ENCODE data around the gene GRIP2.
"Not testable (repeated sequence)": the region's sequence is repeated elsewhere in the genome, so short reads cannot be mapped to it uniquely, and the experiment has no call there.

The GRIP2 gene

GRCh38 chr3:14520967-14521366, 19.2 kb downstream of the GRIP2 start:
- DNase-seq (ENCODE audit: low read depth in 2 of 2): no peak

GRCh38 chr3:14520149-14520548, 20.0 kb downstream of the GRIP2 start:
- no peak for DNase-seq (ENCODE audit: low read depth in 2 of 2)

- DNase-seq (ENCODE audit: low read depth in 2 of 2): no peak
These were observed 20.7 kb downstream of the GRIP2 start for GRCh38 chr3:14519406-14519805.

DNA sequence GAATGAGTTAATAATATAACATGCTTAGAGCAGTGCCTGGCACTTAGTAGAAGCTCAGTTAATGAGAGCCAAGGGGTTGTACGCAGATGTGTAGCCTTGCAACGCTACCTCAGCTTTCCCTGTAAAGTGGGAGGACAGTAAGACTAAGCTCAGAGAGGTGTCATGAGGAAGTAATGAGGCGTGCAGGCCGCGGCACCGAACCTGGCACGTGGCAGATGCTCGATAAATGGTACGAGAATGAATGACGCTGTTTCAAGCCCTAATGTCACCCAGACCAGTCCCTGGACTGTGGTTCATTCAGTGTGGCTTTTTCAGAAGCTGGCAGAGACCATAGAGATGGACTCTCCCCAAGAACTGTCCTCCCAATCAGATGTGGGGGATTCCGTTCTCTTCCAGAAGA, 21.2 kb downstream of the GRIP2 start:
- DNase-seq (ENCODE audit: low read depth in 2 of 2): no peak

DNA sequence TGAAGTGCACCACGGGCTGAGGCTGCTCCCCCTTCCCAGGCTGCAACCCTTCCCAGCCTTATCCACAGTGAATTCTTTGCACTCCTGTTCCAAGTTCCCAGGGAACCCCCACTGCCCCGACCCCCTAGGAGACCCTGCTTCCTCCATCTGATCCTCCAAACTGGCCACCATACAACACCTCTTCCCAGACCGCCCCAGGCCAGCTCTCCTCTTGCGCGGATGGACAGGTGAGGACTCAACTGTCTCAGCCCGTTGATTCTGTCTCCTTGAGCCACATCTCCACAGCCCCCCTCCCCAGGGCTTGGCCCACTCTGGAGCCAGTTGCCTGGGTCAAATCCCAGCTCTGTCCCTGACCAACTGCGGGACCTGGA, 21.7 kb downstream of the GRIP2 start:
- DNase-seq (ENCODE audit: low read depth in 2 of 2): no peak

DNA sequence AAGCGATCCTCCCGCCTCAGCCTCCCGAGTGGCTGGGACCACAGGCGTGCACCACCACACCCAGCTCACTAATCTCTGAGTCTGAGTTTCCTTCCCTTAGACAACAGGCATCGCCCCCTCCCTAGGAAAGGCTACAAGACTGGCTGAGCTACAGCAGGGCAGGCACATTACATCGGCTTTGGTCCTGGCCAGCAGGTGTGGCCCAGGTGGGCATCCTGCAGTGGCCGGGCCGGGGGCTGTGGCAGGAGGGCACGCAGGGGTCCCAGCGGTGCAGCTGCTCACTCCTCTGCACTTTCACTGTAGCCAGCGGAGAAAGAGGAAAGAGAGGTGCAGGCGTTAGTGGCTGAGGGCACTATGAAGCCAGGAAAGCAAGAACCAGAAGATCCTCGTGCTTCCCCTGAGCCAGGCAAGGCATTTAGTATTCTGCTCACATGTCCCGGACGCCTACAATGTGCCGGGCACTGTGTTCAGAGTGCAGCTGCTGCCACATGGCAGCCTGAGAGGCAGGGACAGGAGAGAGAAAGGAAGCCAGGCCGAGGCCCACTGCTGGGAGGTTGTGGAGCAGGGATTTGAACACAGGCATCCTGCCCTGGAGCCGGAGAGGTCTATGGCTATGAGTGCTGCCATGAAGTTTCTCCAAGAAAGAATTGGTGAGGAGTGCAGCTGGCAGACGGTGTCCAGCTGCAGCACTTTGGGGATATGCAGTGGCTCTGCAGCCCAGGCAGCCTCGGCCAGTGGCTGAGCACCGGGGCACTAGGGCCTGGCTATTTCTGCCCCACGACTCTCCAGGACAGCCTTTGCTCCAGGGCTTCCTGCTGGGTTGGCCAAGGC, 22.3 kb downstream of the GRIP2 start:
- no peak for DNase-seq (ENCODE audit: low read depth in 2 of 2)

- DNase-seq (ENCODE audit: low read depth in 2 of 2): no peak
These were observed 23.3 kb downstream of the GRIP2 start for GRCh38 chr3:14516738-14517345.

- DNase-seq (ENCODE audit: low read depth in 2 of 2): not testable (repeated sequence)
These were observed 24.6 kb downstream of the GRIP2 start for GRCh38 chr3:14515526-14515925.

DNA sequence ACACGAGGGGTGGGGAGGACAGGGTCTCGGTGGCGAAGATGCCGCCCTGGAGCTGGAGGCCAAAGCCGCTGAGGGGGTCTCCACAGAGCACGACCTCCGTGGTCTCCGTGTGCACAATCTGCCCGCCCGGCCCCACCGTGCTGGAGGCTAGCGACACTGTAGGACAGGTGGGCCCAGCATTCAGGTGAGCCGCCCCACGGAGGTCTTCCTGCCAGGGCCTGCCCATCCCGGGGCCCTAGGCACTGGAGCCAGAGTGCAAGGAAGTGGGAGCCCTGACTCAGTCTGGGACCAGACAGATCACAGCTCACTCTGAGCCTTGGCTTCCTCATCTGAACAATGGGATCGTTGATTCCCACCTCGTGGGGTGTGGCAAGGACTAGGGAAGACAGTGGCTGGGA, 25.8 kb downstream of the GRIP2 start:
- DNase-seq (ENCODE audit: low read depth in 2 of 2): no peak

GRCh38 chr3:14513566-14514322, 26.4 kb downstream of the GRIP2 start:
- DNase-seq (ENCODE audit: low read depth in 2 of 2): no peak

DNA sequence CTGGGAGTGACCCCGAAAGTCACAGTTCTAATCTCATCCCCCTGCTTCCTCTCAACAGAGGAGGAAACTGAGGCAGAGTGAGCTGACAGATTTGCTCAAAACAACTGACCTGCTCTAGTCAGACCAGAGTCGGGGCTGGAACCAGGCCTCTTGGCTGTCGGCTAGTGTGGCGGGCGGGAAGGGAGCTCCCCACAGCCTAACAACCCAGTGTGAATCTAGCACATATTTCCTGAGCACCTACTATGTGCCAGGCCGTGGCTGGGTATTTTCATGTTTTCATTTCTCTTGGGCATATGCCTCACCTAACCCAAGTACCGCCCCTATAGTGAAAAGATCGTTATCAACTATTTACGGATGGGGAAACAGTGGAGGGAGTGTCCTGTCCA, 27.2 kb downstream of the GRIP2 start:
- DNase-seq (ENCODE audit: low read depth in 2 of 2): no peak

GRCh38 chr3:14512281-14512941, 27.7 kb downstream of the GRIP2 start:
- DNase-seq (ENCODE audit: low read depth in 2 of 2): no peak

DNA sequence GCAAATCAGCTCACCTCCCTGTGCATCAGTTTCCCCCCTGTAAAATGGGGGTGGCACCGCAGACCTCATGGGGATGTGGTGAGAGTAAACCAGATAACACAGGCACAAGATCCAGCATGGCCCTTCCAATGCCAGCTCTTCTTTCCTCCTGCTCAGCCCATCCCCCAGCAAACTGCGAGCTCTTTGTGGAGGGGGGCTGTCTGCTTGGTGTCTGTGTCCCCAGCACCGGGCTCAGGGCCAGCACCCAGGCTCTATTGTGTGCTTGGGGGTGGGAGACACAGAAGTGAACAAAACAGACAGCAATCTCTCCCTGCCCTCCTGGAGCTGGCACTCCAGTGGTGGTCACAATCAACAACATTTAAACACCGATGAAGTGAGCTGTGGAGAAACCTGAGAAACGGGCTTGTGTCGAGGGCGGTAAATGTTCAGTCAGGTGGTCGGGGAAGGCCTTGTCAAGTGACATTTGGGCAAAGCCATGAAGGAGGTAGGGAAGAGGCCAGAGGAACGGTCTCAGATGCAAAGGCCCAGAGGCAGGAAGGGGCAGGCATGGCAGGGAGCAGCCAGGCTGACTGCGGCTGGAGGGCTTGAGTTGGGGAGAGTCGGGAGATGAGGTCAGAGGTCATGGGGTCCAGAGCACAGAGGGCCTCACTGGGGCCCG, 28.4 kb downstream of the GRIP2 start:
- DNase-seq (ENCODE audit: low read depth in 2 of 2): no peak

GRCh38 chr3:14510838-14511622, 29.1 kb downstream of the GRIP2 start:
- DNase-seq (ENCODE audit: low read depth in 2 of 2): no peak

DNA sequence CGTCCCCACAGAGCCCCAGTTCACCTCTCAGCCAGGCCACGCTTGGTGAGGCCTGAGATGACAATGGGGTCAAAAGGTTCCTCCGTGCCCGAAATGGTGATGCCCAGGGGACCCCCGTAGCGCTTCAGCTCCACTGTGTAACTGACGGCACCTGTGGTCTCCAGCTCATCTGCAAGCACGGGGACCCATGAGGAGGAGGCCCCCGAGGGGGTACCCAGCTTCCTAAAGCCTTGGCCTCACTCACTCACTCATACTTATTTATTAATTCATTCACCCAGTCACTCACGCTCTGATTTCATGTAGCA, 30.4 kb downstream of the GRIP2 start:
- no peak for DNase-seq (ENCODE audit: low read depth in 2 of 2)

- peak; percentile 54 to 67 for DNase-seq (ENCODE audit: low read depth in 2 of 2)
These were observed 31.0 kb downstream of the GRIP2 start for GRCh38 chr3:14508966-14509795.

- no peak for DNase-seq (ENCODE audit: low read depth in 2 of 2)
These were observed 31.7 kb downstream of the GRIP2 start for GRCh38 chr3:14508505-14508819.

- no peak for DNase-seq (ENCODE audit: low read depth in 2 of 2)
These were observed 32.2 kb downstream of the GRIP2 start for GRCh38 chr3:14507757-14508504.

DNA sequence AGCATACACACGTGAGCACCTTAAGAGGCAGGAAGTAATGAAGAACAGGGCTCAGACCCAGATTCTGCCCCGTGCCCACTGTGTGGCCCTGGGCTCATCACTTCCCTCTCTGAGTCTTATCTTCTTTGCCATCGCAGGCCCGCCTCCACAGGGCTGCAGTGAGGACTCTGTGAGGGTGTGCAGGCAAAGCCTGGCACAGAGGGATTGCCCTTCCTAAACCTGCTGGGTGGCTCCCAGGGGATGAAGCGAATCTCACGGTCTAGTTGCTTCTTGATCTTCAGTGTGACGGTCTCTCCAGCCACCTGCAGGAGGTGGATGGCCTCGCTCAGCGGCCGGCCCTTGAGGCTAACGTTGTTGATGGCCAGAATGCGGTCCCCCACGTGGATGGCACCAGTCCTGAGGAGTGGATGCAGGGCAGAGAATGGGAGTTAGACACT, 32.8 kb downstream of the GRIP2 start:
- no peak for DNase-seq (ENCODE audit: low read depth in 2 of 2)

All from stimulated activated CD4-positive, alpha-beta T cell treated with anti-CD3 and anti-CD28 coated beads, Interleukin-1b, Interleukin-23, amount 100 ng/mL, for 1 hour (primary cell).